HepG2 (cell line): ENCODE measurements around the gene ATG16L2. TPM values are rescaled to one million over a fixed set of nuclear protein-coding genes. Genes with fewer than 3 reads are reported as not detected.

Source experiments
- DDIT3 ChIP-seq: sonication (generic); formaldehyde crosslinking; IDR thresholded peaks from 2 replicates; pipeline ENCODE4 v1.4.0; 2020; ENCODE audit warnings: mild to moderate bottlenecking, missing genetic modification reagents
- ERF ChIP-seq: IDR thresholded peaks from 2 replicates; pipeline ENCODE4 v1.6.1; 2018; ENCODE audit warnings: missing biosample characterization, missing genetic modification reagents
- FOSL2 ChIP-seq: sonication (generic); formaldehyde crosslinking; IDR thresholded peaks from 2 replicates; pipeline ENCODE4 v1.4.0; 2020; ENCODE audit warnings: missing genetic modification reagents
- HNF4A ChIP-seq: sonication (generic); formaldehyde crosslinking; IDR thresholded peaks from 2 replicates; pipeline ENCODE4 v1.4.0; 2020; ENCODE audit warnings: missing genetic modification reagents
- JUNB ChIP-seq: sonication (generic); formaldehyde crosslinking; IDR thresholded peaks from 2 replicates; pipeline ENCODE4 v1.8.0; 2022; ENCODE audit warnings: missing genetic modification reagents, mild to moderate bottlenecking, borderline replicate concordance
- KDM3A ChIP-seq: IDR thresholded peaks from 2 replicates; pipeline ENCODE4 v1.6.1; 2018; ENCODE audit warnings: low read depth, missing compliant biosample characterization
- REL ChIP-seq: sonication (generic); formaldehyde crosslinking; conservative IDR thresholded peaks from 2 replicates; pipeline ENCODE4 v1.8.0; 2022; ENCODE audit warnings: mild to moderate bottlenecking, missing genetic modification reagents, moderate library complexity
- SAP130 ChIP-seq: IDR thresholded peaks from 2 replicates; pipeline ENCODE4 v1.6.1; 2016; ENCODE audit warnings: low read depth
- SRSF4 ChIP-seq: fragments of 200-400 bp; formaldehyde crosslinking; IDR thresholded peaks from one replicate; pipeline ENCODE4 v1.6.1; 2018; ENCODE audit warnings: mild to moderate bottlenecking, low read depth, low read length, moderate library complexity; ENCODE audit not compliant: poor library complexity, severe bottlenecking
- TCF7L2 ChIP-seq: IDR thresholded peaks from 2 replicates; pipeline ENCODE4 v1.6.1; 2011; ENCODE audit warnings: mild to moderate bottlenecking, low read depth, low read length, moderate library complexity
- TGIF2 ChIP-seq: IDR thresholded peaks from 2 replicates; pipeline ENCODE4 v1.6.1; 2016; ENCODE audit warnings: control low read depth, missing compliant biosample characterization
- THAP9 ChIP-seq: sonication (generic); formaldehyde crosslinking; IDR thresholded peaks from 2 replicates; pipeline ENCODE4; 2020; ENCODE audit warnings: missing genetic modification reagents, mild to moderate bottlenecking, borderline replicate concordance
- YEATS2 ChIP-seq: sonication (generic); formaldehyde crosslinking; IDR thresholded peaks from 2 replicates; pipeline ENCODE4 v1.4.0; 2020; ENCODE audit warnings: missing genetic modification reagents, borderline replicate concordance
- ZBTB4 ChIP-seq: sonication (generic); formaldehyde crosslinking; IDR thresholded peaks from 2 replicates; pipeline ENCODE4 v1.4.0; 2020; ENCODE audit warnings: missing genetic modification reagents, mild to moderate bottlenecking, borderline replicate concordance
- ZNF343 ChIP-seq: sonication (generic); formaldehyde crosslinking; IDR thresholded peaks from 2 replicates; pipeline ENCODE4 v1.4.0; 2020; ENCODE audit warnings: mild to moderate bottlenecking, missing genetic modification reagents
- ZNF580 ChIP-seq: IDR thresholded peaks from 2 replicates; pipeline ENCODE4 v1.6.1; 2016; ENCODE audit warnings: low read depth, borderline replicate concordance
- ZNF615 ChIP-seq: sonication (generic); formaldehyde crosslinking; IDR thresholded peaks from 2 replicates; pipeline ENCODE4 v1.5.0; 2020; ENCODE audit warnings: mild to moderate bottlenecking, missing genetic modification reagents, borderline replicate concordance
- ZNF891 ChIP-seq: sonication (generic); formaldehyde crosslinking; IDR thresholded peaks from 2 replicates; pipeline ENCODE4 v1.5.0; 2020; ENCODE audit warnings: mild to moderate bottlenecking, missing genetic modification reagents
- polyA plus RNA-seq, 8 experiments: library from polyadenylated mRNA; depleted of rRNA in 3 of 8; stranded (reverse) in 7 of 8; unstranded in 1 of 8; fragments of >200 nt; fragmentation: Illumina TruSeq in 4 of 8; extraction: Trizol in 4 of 8; gene quantifications; 2 replicates each; pipeline versions ENCODE4 v1.2.1 to v1.2.3, GENCODE V29; 2011 to 2016; ENCODE audit warnings: low read depth in 4 of 8, missing spikeins in 1 of 8, mixed read lengths in 1 of 8; ENCODE audit not compliant: insufficient read depth in 1 of 8
- total RNA-seq, 5 experiments: library from RNA; depleted of rRNA; stranded (reverse); fragments of >200 nt; fragmentation: Illumina TruSeq; extraction: Trizol; gene quantifications; 2 replicates each; pipeline ENCODE4 v1.2.3, GENCODE V29; 2016; ENCODE audit warnings: low read depth in 1 of 5
- TF ChIP-seq, protein P1 (sequence below): sonication (generic); formaldehyde crosslinking; IDR thresholded peaks from 2 replicates; pipeline ENCODE4 v1.4.0; 2020; ENCODE audit warnings: missing genetic modification reagents; ENCODE audit errors: not compliant biosample characterization
- TF ChIP-seq, protein P2 (sequence below): sonication (generic); formaldehyde crosslinking; IDR thresholded peaks from 2 replicates; pipeline ENCODE4 v1.8.0; 2022; ENCODE audit warnings: missing genetic modification reagents, low read depth, mild to moderate bottlenecking, borderline replicate concordance

ATG16L2 gene
- total and polyA plus RNA-seq, 2 of the 13 experiments (the other 11 are each of a cell fraction or from before 2014, with no cell fraction given), result 6.2 to 14.8 TPM

DNA sequence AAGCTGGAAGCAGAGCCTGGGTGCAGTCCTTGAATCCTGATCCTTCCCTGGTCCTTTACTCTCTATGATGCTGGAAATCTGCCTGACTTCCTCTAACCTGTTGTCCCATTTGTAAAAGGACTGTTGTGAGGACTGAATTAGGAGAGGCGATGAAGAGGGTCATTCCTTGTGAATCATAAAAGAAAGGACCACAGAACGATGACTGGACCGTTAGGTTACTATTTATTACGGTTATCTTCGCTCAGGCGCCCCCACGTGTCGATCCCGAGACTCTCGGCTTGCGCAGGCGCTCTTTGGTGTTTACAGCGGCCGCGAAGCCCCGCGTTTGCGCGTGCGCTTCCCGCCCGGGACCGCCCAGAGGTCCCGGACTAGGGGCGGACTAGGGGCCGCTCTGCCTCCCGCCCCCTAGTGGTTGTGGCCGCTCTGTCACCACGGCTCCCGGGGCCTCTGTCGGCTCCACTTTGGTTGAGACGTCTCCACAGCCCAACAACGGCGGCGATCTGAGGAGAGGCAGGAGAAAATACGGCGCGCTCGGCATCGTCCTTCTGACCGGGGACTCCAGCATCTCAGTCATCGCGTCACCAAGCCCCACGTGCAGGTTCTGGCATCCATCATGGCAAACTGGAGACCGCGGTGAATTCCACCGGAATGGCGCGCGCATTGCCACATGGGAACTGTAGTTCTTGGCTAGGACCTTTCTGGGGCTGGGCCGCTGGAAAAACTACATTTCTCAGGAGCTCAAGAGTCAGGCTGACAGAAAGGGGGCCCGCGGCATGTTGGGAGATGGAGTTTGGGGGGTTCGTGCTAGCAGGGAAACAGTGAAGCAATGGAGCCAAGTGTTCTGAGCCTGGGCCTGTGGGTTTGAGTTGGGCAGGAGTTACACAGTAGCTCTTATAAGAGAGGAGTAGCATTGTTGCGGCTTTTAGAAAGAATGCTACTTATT, 20.5 kb upstream of the ATG16L2 start, which contains the start of gene STARD10 (continued):
- TF ChIP-seq TGIF2 (CRISPR knock-in tag) (0 out of 2 replicates have a peak, but pooled peaks have one; percentile 46), KDM3A (CRISPR knock-in tag) (no peak), ZNF343 (no peak), ERF (peak; percentile 70), SRSF4 (no peak), YEATS2 (CRISPR knock-in tag) (no peak; the same call in 1 of the 2 replicates), ZNF891 (CRISPR knock-in tag) (0 out of 2 replicates have a peak, but pooled peaks have one; percentile 20), HNF4A (CRISPR knock-in tag) (no peak), ZNF580 (CRISPR knock-in tag) (peak; percentile 95; the same call in 1 of the 2 replicates), THAP9 (CRISPR knock-in tag) (peak; percentile 76; the same call in 1 of the 2 replicates), JUNB (CRISPR knock-in tag) (no peak), ZBTB4 (CRISPR knock-in tag) (no peak), FOSL2 (CRISPR knock-in tag) (peak; percentile 20), SAP130 (CRISPR knock-in tag) (peak; percentile 84), ZNF615 (CRISPR knock-in tag) (peak; percentile 74; the same call in 1 of the 2 replicates), TCF7L2 (no peak), REL (CRISPR knock-in tag) (no peak), DDIT3 (no peak)
- TF ChIP-seq, protein P1, sequence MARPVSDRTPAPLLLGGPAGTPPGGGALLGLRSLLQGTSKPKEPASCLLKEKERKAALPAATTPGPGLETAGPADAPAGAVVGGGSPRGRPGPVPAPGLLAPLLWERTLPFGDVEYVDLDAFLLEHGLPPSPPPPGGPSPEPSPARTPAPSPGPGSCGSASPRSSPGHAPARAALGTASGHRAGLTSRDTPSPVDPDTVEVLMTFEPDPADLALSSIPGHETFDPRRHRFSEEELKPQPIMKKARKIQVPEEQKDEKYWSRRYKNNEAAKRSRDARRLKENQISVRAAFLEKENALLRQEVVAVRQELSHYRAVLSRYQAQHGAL (CRISPR knock-in tag), result no peak
- TF ChIP-seq, protein P2, sequence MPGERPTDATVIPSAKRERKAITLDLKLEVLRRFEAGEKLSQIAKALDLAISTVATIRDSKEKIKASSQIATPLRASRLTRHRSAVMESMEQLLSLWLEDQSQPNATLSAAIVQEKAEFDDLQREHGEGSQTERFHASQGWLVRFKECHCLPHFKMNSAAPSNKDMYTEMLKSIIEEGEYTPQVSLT (CRISPR knock-in tag), result no peak
